Osteoblast (primary cell): ENCODE measurements around the gene TLR6. TPM values are rescaled to one million over a fixed set of nuclear protein-coding genes. Genes with fewer than 3 reads are reported as not detected.

ENCODE experiments used
- DNase-seq: peaks from one replicate; pipeline ENCODE4 v3.0.0; 2011; ENCODE audit warnings: low spot score, mixed read lengths; ENCODE audit not compliant: insufficient read length; ENCODE audit errors: missing footprints
- H2AFZ ChIP-seq: 2 replicates; pipeline ENCODE4 v1.6.0; 2011; ENCODE audit warnings: mild to moderate bottlenecking, low read length
- H3K27ac ChIP-seq: 2 replicates; pipeline ENCODE4 v1.5.1; 2011; ENCODE audit warnings: mild to moderate bottlenecking, low read depth, low read length, moderate library complexity
- H3K27me3 ChIP-seq: 2 replicates; pipeline ENCODE4 v1.6.0; 2012; ENCODE audit warnings: mild to moderate bottlenecking, control low read depth, inconsistent platforms, low read length, moderate library complexity; ENCODE audit not compliant: insufficient read depth
- H3K36me3 ChIP-seq: 2 replicates; pipeline ENCODE4 v1.5.1; 2011; ENCODE audit warnings: mild to moderate bottlenecking, low read length, control low read depth, moderate library complexity; ENCODE audit not compliant: insufficient read depth
- H3K4me1 ChIP-seq: 2 replicates; pipeline ENCODE4 v1.5.1; 2011; ENCODE audit warnings: mild to moderate bottlenecking, low read length, control low read depth, moderate library complexity; ENCODE audit not compliant: insufficient read depth
- H3K4me2 ChIP-seq: 2 replicates; pipeline ENCODE4 v1.6.0; 2011; ENCODE audit warnings: mild to moderate bottlenecking, low read length; ENCODE audit not compliant: insufficient read depth
- H3K4me3 ChIP-seq: fragments of 200-600 bp; sonication (generic); 3 replicates; pipeline ENCODE4 v1.5.1; 2012; ENCODE audit warnings: mild to moderate bottlenecking, low read length, inconsistent platforms; ENCODE audit not compliant: insufficient read depth
- H3K79me2 ChIP-seq: 2 replicates; pipeline ENCODE4 v1.6.0; 2012; ENCODE audit warnings: mild to moderate bottlenecking, low read length, control low read depth, inconsistent platforms; ENCODE audit not compliant: insufficient read depth
- H3K9me3 ChIP-seq: 2 replicates; pipeline ENCODE4 v1.5.1; 2011; ENCODE audit warnings: low read depth, low read length, control low read depth
- H4K20me1 ChIP-seq: 2 replicates; pipeline ENCODE4 v1.6.0; 2012; ENCODE audit warnings: mild to moderate bottlenecking, low read length, control low read depth; ENCODE audit not compliant: insufficient read depth
- total RNA-seq: library from RNA; depleted of rRNA; stranded (reverse); fragments of >200 nt; gene quantifications from 2 replicates; pipeline ENCODE4 v1.2.3, GENCODE V29; 2012
- TF ChIP-seq, protein P1 (sequence below): IDR thresholded peaks from 2 replicates; pipeline ENCODE4 v1.5.1; 2011; ENCODE audit warnings: mild to moderate bottlenecking, low read depth, low read length, moderate library complexity; ENCODE audit errors: extremely low read depth

The TLR6 gene
- total RNA-seq, 1 donor = 5.1 TPM

DNA sequence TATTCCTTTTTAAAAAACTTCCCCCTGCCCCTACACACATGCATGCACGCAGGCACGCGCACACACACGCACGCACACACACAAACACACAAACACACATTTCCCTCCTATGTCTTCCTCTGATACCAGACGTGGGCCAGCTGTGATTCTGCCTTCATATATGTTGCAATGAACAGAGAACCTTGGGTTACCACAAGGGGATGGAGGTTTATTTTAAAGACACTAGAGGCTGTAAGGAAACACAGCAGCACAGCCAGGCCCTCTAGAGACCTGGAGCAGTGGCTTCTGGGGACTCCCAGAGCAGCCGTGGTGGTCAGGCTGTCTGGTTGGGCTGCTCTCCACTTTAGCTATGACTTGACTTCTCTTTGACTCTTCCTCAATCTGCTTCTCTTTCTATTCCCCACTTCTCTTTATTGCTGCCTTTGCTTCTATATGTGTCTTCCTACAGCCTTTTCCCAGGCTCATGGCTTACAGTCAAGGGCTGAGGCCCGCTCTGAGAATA lies 70.7 kb downstream of the TLR6 start:
- Histone ChIP-seq H3K9me3 (no peaks in the 10 kb centered on the region), H3K27me3 (peaks cover 6% of the 10 kb centered on the region), H2AFZ (no peak overlapping the region), H4K20me1 (no peaks in the 10 kb centered on the region), H3K79me2 (no peaks in the 10 kb centered on the region), H3K4me2 (no peak overlapping the region), H3K27ac (no peak overlapping the region), H3K4me3 (no peak overlapping the region), H3K4me1 (no peaks in the 10 kb centered on the region), H3K36me3 (no peaks in the 10 kb centered on the region)
- TF ChIP-seq, protein P1, sequence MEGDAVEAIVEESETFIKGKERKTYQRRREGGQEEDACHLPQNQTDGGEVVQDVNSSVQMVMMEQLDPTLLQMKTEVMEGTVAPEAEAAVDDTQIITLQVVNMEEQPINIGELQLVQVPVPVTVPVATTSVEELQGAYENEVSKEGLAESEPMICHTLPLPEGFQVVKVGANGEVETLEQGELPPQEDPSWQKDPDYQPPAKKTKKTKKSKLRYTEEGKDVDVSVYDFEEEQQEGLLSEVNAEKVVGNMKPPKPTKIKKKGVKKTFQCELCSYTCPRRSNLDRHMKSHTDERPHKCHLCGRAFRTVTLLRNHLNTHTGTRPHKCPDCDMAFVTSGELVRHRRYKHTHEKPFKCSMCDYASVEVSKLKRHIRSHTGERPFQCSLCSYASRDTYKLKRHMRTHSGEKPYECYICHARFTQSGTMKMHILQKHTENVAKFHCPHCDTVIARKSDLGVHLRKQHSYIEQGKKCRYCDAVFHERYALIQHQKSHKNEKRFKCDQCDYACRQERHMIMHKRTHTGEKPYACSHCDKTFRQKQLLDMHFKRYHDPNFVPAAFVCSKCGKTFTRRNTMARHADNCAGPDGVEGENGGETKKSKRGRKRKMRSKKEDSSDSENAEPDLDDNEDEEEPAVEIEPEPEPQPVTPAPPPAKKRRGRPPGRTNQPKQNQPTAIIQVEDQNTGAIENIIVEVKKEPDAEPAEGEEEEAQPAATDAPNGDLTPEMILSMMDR = no peak
- no peak for DNase-seq

DNA sequence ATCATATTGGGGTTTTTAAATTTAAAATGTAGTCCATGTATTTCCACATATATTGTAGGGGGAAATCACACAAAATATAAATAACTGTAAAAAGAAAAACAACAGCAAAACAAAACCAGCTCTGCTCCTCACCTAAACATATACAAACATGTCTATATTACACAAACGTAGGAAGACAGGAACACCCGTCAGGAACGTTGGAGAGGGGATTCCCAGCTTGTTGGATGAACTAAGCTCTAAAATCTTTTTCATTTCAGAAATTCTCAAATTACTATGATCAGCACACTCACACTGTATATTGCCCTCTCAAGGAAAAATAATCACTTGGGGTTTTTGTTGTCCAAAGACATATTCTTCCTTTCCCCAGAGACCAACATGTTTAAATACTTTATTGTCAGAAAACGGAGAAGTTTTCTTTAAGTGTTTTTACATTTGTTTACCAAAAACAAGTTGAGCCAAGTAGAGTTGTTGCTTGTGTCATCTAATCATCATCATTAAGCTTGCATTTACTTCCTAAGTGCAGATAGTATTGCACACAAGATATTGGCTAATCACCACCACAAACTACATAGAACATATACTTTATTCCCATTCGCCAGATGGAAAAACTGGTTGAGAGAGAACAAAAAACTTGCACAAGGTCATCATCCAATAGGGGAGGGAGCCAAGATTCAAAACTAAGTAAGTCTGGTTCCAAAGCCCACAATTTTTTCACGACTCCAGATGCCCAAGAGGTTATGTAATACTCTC lies 71.4 kb downstream of the TLR6 start:
- Histone ChIP-seq H3K36me3 (no peaks in the 10 kb centered on the region), H2AFZ (no peak overlapping the region), H3K27me3 (peaks cover 6% of the 10 kb centered on the region), H3K4me3 (no peak overlapping the region), H3K4me2 (no peak overlapping the region), H4K20me1 (no peaks in the 10 kb centered on the region), H3K79me2 (no peaks in the 10 kb centered on the region), H3K9me3 (no peaks in the 10 kb centered on the region), H3K27ac (no peak overlapping the region), H3K4me1 (no peaks in the 10 kb centered on the region)
- DNase-seq = no peak
- TF ChIP-seq, protein P1 = no peak

DNA sequence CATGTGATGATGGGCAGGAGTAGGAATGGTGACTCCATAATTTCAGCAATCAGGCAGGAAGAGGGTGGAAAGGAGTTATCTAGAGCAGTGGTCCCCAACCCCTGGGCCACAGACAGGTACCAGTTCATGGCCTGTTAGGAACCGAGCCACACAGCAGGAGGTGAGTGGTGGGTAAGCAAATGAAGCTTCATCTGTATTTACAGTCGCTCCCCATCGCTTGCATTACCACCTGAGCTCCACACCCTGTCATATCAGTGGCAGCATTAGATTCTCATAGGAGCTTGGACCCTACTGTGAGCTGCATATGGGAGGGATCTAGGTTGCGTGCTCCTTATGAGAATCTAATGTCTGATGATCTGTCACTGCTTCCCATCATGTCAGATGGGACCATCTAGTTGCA lies 72.5 kb downstream of the TLR6 start:
- Histone ChIP-seq H3K4me2 (no peak overlapping the region), H3K27ac (no peak overlapping the region), H2AFZ (no peak overlapping the region), H3K79me2 (no peaks in the 10 kb centered on the region), H3K4me3 (no peak overlapping the region), H4K20me1 (no peaks in the 10 kb centered on the region), H3K4me1 (no peaks in the 10 kb centered on the region), H3K27me3 (peaks cover 6% of the 10 kb centered on the region), H3K9me3 (no peaks in the 10 kb centered on the region), H3K36me3 (no peaks in the 10 kb centered on the region)
- no peak for DNase-seq
- TF ChIP-seq, protein P1 = no peak

DNA sequence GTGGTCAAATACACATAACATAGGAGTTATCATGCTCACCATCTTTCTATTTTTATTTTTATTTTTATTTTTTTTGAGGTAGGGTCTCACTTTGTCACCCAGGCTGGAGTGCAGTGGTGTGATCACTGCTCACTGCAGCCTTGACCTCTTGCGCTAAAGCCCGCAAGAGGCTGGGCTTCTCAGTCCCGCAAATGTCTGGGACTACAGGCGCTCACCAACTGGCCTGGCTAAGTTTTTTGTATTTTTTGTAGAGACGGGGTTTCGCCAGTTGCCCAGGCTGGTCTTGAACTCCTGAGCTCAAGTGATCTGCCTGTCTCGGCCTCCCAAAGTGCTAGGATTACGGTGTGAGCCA lies 73.5 kb downstream of the TLR6 start:
- no peaks in the 10 kb centered on the region for H3K4me1 ChIP-seq
- no peak overlapping the region for H3K4me2 ChIP-seq
- no peaks in the 10 kb centered on the region for H3K9me3 ChIP-seq
- no peaks in the 10 kb centered on the region for H4K20me1 ChIP-seq
- H3K27me3 ChIP-seq = peaks cover 6% of the 10 kb centered on the region
- H3K79me2 ChIP-seq = no peaks in the 10 kb centered on the region
- no peaks in the 10 kb centered on the region for H3K36me3 ChIP-seq
- H3K4me3 ChIP-seq = no peak overlapping the region
- DNase-seq = no peak
- TF ChIP-seq, protein P1 = no peak
- no peak overlapping the region for H3K27ac ChIP-seq
- H2AFZ ChIP-seq = no peak overlapping the region
